Measurements from ENCODE around the gene CBFA2T2.

The CBFA2T2 gene

DNA sequence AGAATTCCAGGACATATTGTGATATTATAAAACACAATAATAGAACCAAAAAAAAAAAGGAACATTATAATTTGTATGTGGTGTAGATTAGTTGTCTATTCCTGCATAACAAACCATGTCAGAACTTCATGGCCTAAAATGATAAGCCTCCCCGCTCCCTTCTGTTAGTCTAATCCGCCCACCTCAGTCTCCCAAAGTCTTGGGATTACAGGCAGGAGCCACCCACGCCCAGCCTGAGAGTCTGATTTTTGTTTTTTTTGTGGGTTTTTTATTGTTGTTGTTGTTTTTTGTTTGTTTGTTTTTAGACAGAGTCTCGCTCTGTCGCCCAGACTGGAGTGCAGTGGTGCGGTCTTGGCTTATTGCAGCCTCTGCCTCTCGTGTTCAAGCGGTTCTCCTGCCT is 111.1 kb downstream of the CBFA2T2 start:
- TF ChIP-seq, protein P1, sequence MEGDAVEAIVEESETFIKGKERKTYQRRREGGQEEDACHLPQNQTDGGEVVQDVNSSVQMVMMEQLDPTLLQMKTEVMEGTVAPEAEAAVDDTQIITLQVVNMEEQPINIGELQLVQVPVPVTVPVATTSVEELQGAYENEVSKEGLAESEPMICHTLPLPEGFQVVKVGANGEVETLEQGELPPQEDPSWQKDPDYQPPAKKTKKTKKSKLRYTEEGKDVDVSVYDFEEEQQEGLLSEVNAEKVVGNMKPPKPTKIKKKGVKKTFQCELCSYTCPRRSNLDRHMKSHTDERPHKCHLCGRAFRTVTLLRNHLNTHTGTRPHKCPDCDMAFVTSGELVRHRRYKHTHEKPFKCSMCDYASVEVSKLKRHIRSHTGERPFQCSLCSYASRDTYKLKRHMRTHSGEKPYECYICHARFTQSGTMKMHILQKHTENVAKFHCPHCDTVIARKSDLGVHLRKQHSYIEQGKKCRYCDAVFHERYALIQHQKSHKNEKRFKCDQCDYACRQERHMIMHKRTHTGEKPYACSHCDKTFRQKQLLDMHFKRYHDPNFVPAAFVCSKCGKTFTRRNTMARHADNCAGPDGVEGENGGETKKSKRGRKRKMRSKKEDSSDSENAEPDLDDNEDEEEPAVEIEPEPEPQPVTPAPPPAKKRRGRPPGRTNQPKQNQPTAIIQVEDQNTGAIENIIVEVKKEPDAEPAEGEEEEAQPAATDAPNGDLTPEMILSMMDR (IDR thresholded peaks at IDR 0.05; ENCODE audit: unreplicated experiment in 3 of 3): no peak
- Mint-ChIP-seq H3K4me1 (no peaks in the 10 kb centered on the region), H3K27ac (no peak overlapping the region), H3K4me3 (no peak overlapping the region), H3K36me3 (ENCODE audit: low read depth) (peaks cover 39% of the 10 kb centered on the region), H3K9me3 (no peaks in the 10 kb centered on the region), H3K27me3 (ENCODE audit: low read depth) (no peaks in the 10 kb centered on the region)

DNA sequence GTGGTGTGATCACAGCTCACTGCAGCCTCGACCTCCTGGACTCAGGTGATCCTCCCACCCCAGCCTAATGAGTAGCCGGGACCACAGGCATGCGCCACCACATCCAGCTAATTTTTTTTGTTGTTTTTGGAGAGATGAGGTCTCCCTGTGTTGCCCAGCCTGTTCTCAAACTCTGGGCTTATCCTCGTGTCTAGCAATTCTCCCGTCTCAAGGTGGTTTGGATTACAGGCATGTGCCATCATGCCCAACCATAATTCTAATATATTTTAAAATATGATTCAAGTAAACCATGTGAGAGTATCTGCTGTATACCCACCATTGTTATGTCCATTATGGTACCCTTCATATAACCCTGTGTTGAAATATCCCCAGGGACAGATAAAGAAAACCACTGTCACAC is 112.0 kb downstream of the CBFA2T2 start:
- H3K27me3 Mint-ChIP-seq (ENCODE audit: low read depth): no peaks in the 10 kb centered on the region

GRCh38 chr20:33602826-33603590 is 113.1 kb downstream of the CBFA2T2 start:
- TF ChIP-seq, protein P1 (IDR thresholded peaks at IDR 0.05; ENCODE audit: unreplicated experiment in 3 of 3): no peak
- no peaks in the 10 kb centered on the region for H3K27me3 Mint-ChIP-seq (ENCODE audit: low read depth)
- H3K27ac Mint-ChIP-seq: no peak overlapping the region
- peaks cover 24% of the 10 kb centered on the region for H3K36me3 Mint-ChIP-seq (ENCODE audit: low read depth)
- H3K4me1 Mint-ChIP-seq: no peaks in the 10 kb centered on the region
- H3K4me3 Mint-ChIP-seq: no peak overlapping the region
- no peaks in the 10 kb centered on the region for H3K9me3 Mint-ChIP-seq

More for the DNA sequence above, 112.0 kb downstream of the CBFA2T2 start:
- TF ChIP-seq, protein P1 (IDR thresholded peaks at IDR 0.05; ENCODE audit: unreplicated experiment in 3 of 3): no peak
- peaks cover 31% of the 10 kb centered on the region for H3K36me3 Mint-ChIP-seq (ENCODE audit: low read depth)
- no peak overlapping the region for H3K4me3 Mint-ChIP-seq
- H3K27ac Mint-ChIP-seq: no peak overlapping the region
- H3K9me3 Mint-ChIP-seq: no peaks in the 10 kb centered on the region
- no peaks in the 10 kb centered on the region for H3K4me1 Mint-ChIP-seq

- TF ChIP-seq, protein P1 (IDR thresholded peaks at IDR 0.05; ENCODE audit: unreplicated experiment in 3 of 3): no peak
- no peak overlapping the region for H3K27ac Mint-ChIP-seq
- no peaks in the 10 kb centered on the region for H3K4me1 Mint-ChIP-seq
- peaks cover 30% of the 10 kb centered on the region for H3K36me3 Mint-ChIP-seq (ENCODE audit: low read depth)
- no peaks in the 10 kb centered on the region for H3K9me3 Mint-ChIP-seq
- no peaks in the 10 kb centered on the region for H3K27me3 Mint-ChIP-seq (ENCODE audit: low read depth)
- H3K4me3 Mint-ChIP-seq: no peak overlapping the region
These were observed 114.4 kb downstream of the CBFA2T2 start for GRCh38 chr20:33604084-33604990.

DNA sequence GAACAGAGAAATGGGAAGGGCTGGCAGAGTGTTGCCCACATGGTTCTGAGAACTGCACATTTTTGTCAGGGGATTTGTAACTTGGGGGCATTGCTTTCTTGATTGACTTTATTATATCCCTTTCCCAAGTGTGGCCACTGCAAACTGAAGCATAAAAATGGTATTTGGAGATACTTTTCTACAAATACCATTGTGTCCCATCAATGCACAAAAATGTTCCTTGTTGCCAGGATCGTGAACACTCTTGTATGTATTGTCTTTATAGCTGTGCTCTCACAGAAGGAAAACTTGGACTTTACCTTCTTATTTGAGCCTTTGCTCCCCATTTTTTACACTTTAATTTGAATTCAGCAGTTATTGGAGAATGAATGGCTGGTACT is 115.1 kb downstream of the CBFA2T2 start:
- TF ChIP-seq, protein P1 (IDR thresholded peaks at IDR 0.05; ENCODE audit: unreplicated experiment in 3 of 3): no peak
- H3K9me3 Mint-ChIP-seq: no peaks in the 10 kb centered on the region
- no peak overlapping the region for H3K4me3 Mint-ChIP-seq
- H3K27ac Mint-ChIP-seq: no peak overlapping the region
- no peaks in the 10 kb centered on the region for H3K4me1 Mint-ChIP-seq
- H3K36me3 Mint-ChIP-seq (ENCODE audit: low read depth): peaks cover 34% of the 10 kb centered on the region
- H3K27me3 Mint-ChIP-seq (ENCODE audit: low read depth): no peaks in the 10 kb centered on the region
